HFFc6 (cell line): ENCODE results near the gene UNKL. TPM values are rescaled to one million over a fixed set of nuclear protein-coding genes. Genes with fewer than 3 reads are reported as not detected.

ENCODE experiments used
- DNase-seq: peaks from one replicate; pipeline ENCODE4 v3.0.0-alpha.2; 2018
- H3K27ac Mint-ChIP-seq: 2 replicates; pipeline ENCODE4 v1.8.0; 2020; ENCODE audit warnings: mild to moderate bottlenecking, mixed read lengths
- H3K27me3 Mint-ChIP-seq: 2 replicates; pipeline ENCODE4 v1.8.0; 2021; ENCODE audit warnings: mild to moderate bottlenecking, moderate library complexity, mixed read lengths; ENCODE audit not compliant: insufficient read depth
- H3K36me3 Mint-ChIP-seq: 2 replicates; pipeline ENCODE4 v1.8.0; 2021; ENCODE audit warnings: low read depth, mixed read lengths
- H3K4me1 Mint-ChIP-seq: 2 replicates; pipeline ENCODE4 v1.8.0; 2020; ENCODE audit warnings: low read depth, mixed read lengths
- H3K4me3 Mint-ChIP-seq: 2 replicates; pipeline ENCODE4 v1.8.0; 2020; ENCODE audit warnings: mild to moderate bottlenecking, moderate library complexity, mixed read lengths
- H3K9me3 Mint-ChIP-seq: 2 replicates; pipeline ENCODE4 v1.8.0; 2020; ENCODE audit warnings: mild to moderate bottlenecking, mixed read lengths
- CTCF ChIP-seq: fragments of 200-600 bp; sonication (generic); IDR thresholded peaks from 2 replicates; pipeline ENCODE4 v1.5.0; 2021; ENCODE audit warnings: antibody characterized with exemption, mild to moderate bottlenecking
- total RNA-seq, 6 experiments: library from RNA; stranded (reverse); fragmentation: NEBNext Ultra II Directional; extraction: Animal tissue kit (Norgen Biotek cat#: 25700); gene quantifications; 2 replicates in 1 of 6; 3 replicates in 5 of 6; pipeline ENCODE4 v1.2.3, GENCODE V29; 2021

UNKL gene
- total RNA-seq, 6 experiments from 2014 or later = 15.0 to 22.6 (median 16.5) TPM

GRCh38 chr16:1325673-1326371 lies 88.7 kb downstream of the UNKL start:
- DNase-seq = no peak
- peaks cover 1% of the 10 kb centered on the region; the same call in 1 of the 2 replicates for H3K27me3 Mint-ChIP-seq
- H3K27ac Mint-ChIP-seq = no peak overlapping the region
- TF ChIP-seq CTCF = no peak
- no peaks in the 10 kb centered on the region for H3K9me3 Mint-ChIP-seq
- H3K4me1 Mint-ChIP-seq = no peaks in the 10 kb centered on the region
- no peak overlapping the region for H3K4me3 Mint-ChIP-seq
- H3K36me3 Mint-ChIP-seq = no peaks in the 10 kb centered on the region

- Mint-ChIP-seq H3K9me3 (no peaks in the 10 kb centered on the region), H3K27me3 (peaks cover 1% of the 10 kb centered on the region; the same call in 1 of the 2 replicates), H3K36me3 (peaks cover under 1% of the 10 kb centered on the region; the same call in 1 of the 2 replicates), H3K4me3 (no peak overlapping the region), H3K4me1 (no peaks in the 10 kb centered on the region), H3K27ac (no peak overlapping the region)
- DNase-seq = no peak
- no peak for TF ChIP-seq CTCF
These were observed 89.2 kb downstream of the UNKL start for GRCh38 chr16:1325261-1325660.

GRCh38 chr16:1324286-1324826 lies 90.1 kb downstream of the UNKL start:
- peaks cover 1% of the 10 kb centered on the region; the same call in 1 of the 2 replicates for H3K27me3 Mint-ChIP-seq
- DNase-seq = no peak
- TF ChIP-seq CTCF = no peak
- H3K4me3 Mint-ChIP-seq = no peak overlapping the region
- no peaks in the 10 kb centered on the region for H3K9me3 Mint-ChIP-seq
- H3K36me3 Mint-ChIP-seq = peaks cover 7% of the 10 kb centered on the region; the same call in 1 of the 2 replicates
- no peaks in the 10 kb centered on the region for H3K4me1 Mint-ChIP-seq
- H3K27ac Mint-ChIP-seq = no peak overlapping the region

- Mint-ChIP-seq H3K4me3 (no peak overlapping the region), H3K4me1 (no peaks in the 10 kb centered on the region), H3K27me3 (peaks cover 1% of the 10 kb centered on the region), H3K27ac (no peak overlapping the region), H3K9me3 (no peaks in the 10 kb centered on the region), H3K36me3 (peaks cover 10% of the 10 kb centered on the region)
- no peak for TF ChIP-seq CTCF
- DNase-seq = no peak
These were observed 90.9 kb downstream of the UNKL start for GRCh38 chr16:1323296-1324239.

GRCh38 chr16:1322407-1322806 lies 92.1 kb downstream of the UNKL start:
- Mint-ChIP-seq H3K27ac (no peak overlapping the region), H3K4me1 (no peaks in the 10 kb centered on the region), H3K27me3 (peaks cover 1% of the 10 kb centered on the region), H3K36me3 (peaks cover 18% of the 10 kb centered on the region), H3K9me3 (no peaks in the 10 kb centered on the region), H3K4me3 (no peak overlapping the region)
- DNase-seq = no peak
- no peak for TF ChIP-seq CTCF
